HG03108 (cell line): ENCODE data around the gene MAD1L1.
"Not testable (repeated sequence)": the region's sequence is repeated elsewhere in the genome, so short reads cannot be mapped to it uniquely, and the experiment has no call there.

Experiments used
- ATAC-seq: cut with Tn5 transposase; IDR thresholded peaks from one replicate; pipeline ENCODE4 v1.9.1; 2021; ENCODE audit warnings: moderate library complexity; ENCODE audit not compliant: unreplicated experiment

Gene MAD1L1

DNA sequence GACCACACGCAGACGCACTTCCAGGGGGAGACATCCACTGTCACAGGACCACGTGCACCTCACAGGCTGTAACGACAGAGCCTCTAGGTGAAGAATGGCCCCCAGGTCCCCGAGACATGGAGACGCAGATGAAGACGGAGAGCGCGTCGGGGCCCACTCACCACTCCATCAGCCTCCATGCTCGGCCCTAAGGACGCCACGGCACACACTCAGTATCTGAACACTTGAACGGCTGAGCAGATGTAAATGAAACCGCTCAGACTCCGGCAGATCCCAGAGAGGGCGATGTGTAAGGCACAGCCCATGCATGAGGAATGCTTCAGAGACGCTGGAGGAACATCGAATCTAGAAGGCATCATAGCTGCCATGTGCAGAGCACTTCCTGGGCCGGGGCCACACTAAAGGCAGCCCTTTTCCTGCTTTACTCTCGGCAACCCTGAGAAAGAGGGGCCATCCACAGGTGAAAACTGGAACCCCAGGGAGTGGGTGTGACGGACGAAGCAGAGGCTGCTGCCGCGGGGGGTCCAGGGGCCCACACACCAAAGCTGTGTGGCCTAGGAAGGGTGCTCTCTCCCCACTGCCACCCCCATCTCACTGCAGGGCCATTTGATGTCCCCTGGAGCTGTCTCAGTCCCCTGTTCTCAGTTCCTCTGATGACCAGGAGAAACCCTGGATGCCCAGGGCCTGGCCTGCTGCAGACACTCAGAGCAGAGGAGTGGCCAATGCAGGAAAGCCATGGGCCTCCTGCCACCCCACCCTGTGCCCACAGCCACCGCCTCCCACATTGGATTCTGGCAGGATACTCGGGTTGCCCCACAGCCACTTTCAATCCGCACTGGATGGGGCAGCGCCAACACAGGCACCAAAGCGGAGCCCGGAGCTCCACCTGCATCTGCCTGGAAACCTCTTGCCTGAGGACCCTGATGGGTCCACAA lies 253.8 kb downstream of the MAD1L1 start:
- no peak for ATAC-seq

GRCh38 chr7:1977876-1978441 lies 254.8 kb downstream of the MAD1L1 start:
- no peak for ATAC-seq

DNA sequence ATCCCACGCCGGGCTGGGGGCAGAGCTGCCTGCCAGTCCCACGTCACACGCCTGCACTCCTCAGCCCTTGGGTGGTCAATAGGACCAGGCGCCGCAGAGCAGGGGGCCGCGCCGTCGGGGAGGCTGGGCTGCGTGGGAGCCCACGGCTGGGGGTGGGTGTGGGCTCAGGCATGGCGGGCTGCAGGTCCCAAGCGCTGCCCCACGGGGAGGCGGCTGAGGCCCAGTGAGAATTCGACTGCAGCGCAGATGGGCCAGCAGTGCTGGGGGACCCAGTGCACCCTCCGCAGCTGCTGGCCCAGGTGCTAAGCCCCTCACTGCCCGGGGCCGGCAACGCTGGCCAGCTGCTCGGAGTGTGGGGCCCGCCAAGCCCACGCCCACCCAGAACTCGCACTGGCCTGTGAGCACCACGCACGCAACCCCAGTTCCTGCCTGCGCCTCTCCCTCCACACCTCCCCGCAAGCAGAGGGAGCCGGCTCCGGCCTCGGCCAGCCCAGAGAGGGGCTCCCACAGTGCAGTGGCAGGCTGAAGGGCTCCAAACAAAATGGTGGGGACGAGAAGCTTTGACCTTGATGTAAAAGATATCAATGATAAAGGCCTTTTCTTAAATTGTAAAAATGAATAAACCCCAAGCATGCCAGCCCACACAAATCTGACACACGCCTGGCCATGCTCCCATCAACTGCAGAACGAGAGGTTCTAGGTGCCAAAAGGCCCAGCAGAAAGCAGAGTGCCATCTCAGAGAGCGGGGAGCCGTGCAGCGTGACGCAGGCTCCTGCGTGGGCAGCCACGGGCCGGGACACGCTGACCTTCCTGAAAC lies 255.5 kb downstream of the MAD1L1 start:
- ATAC-seq: no peak

GRCh38 chr7:1976521-1976920 lies 256.2 kb downstream of the MAD1L1 start:
- not testable (repeated sequence) for ATAC-seq

DNA sequence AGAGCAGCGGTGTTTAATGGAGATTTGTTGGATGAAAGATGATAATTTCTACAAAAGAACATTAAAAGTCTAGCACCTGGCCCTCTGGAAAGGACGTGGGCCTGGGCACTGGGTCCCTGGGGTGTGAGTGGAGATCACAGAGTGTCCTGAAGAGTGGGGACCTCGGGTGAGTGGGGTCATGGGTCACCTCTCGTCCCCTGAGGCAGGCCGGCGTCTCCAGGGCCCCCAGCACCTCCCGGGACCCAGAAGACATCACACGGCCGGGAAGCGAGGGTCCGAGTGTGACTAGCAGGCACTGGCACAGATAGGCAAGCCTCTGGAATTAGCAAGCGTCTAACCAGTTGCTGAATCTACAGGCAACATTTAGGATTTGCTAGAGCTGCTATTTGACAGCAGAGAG lies 257.2 kb downstream of the MAD1L1 start:
- ATAC-seq: no peak

GRCh38 chr7:1975179-1975578 lies 257.6 kb downstream of the MAD1L1 start:
- ATAC-seq: no peak

- ATAC-seq: no peak
These were observed 258.2 kb downstream of the MAD1L1 start for GRCh38 chr7:1974290-1975101.

DNA sequence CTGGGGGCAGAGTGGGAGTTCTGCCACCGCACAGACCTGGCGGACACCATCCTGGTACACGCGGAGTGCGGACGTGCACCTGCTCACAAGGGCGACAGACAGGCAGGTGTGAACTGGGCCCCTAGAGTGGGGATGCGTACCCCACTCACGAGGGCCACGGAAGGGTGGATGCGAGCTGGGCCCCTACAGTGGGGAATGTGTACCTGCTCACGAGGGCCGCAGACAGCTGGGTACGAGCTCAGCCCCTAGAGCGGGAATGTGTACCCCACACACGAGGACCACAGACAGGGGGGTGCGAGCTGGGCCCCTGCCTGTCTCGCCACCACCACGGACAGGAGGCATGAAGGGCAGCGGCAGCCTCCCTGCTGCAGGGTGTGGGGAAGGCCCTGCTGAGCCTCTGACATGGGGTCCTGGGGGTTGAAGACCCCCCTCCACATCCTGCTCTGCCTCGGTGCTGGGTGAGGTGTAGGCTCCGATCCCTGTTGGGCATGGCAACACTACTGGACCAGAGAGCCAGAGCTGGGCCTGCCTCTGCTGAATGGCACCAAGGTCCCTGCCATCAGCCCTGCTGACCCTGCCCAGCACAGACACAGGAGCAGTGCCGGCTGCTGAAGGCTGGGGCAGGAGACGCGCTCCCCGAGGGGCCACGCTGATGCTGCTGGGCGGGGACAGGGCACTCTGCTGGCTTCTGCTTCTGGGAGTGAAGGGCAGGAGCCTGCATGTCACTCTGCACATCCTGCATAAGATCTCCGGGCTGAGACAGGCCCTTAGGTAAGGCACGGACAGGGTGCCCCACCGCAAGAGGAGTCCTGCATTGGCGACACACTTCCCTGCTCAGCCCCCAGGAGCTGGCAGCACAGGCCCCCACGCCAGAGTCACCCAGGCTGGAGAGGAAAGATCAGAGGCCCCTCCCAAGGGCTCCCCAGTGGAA lies 259.2 kb downstream of the MAD1L1 start:
- no peak for ATAC-seq

DNA sequence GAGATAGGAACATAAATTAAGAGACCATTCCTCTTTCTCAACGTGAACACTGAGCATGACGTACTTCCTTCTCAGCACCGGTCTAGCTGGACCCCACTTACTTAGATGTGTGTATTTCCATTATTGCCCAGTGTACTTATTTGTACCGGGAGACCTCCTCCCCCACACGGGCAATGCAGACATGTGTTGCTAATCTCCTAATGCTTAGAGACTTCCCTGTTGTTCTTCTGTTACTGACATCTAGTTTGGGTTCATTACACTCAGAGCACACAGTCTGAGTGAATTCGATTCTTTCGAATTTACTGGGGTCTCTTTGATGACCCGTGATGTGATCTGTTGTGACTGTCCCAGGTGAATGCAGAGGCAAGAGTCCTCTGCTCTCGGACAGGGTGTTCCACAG lies 260.0 kb downstream of the MAD1L1 start:
- no peak for ATAC-seq

DNA sequence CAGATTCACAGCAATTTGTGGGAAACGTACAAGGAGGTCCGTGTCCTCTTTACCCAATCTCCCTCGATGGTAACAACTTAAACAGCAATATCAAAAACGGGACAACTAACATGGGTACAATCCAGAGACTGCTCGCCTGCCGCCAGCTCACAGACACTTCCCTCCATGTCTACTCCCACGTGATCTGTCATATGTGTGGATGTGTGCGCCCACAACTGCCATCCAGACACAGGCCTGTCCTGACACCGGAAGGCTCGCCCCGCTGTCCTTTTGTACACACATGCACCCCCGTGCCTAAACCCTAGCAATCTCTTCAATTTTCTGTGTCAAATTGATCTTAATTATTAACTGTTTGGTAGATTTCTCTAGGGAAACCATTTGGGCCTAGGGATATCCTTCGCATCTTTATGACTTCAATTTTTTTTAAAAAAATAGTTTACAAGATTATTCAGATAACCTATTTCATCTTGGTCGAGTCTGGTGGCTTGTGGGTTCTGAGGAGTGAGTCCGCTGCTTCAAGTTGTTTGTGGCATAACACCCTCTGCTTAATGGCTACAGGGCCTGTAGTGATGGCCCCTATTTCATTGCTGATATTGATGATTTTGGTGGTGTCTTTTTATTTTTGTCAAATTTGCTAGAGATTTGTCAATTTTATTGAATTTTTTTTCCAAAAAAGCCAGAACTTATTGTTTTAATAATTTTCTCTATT lies 260.6 kb downstream of the MAD1L1 start:
- ATAC-seq: no peak

DNA sequence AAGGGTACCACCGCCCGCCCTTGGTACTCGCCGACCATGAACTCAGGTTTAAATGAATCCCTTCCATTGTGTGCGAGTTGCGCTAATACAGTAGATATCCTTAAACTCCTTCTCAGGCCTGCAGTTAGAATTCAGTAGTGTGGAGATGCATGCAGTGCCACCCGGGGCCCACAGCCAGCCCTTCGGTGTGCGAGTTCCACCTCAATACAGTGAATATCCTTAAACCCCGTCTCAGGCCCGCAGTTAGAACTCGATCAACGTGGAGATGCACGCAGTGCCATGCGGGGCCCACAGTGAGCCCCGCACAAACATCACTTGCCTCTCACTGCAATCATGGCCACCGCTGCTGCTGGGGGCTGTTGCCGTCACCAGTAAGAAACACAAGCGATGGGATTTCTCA lies 261.9 kb downstream of the MAD1L1 start:
- ATAC-seq: no peak

DNA sequence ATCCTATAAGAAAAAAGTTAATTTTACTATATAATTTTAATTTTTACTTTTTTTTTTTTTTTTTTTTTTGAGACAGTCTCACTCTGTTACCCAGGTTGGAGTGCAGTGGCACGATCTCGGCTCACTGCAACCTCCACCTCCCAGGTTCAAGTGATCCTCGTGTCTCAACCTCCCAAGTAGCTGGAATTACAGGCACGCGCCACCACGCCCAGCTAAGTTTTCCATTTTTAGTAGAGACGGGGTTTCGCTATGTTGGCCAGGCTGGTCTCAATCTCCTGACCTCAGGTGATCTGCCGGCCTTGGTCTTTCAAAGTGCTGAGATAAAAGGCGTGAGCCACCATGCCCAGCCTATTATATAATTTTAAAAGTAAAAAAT lies 262.5 kb downstream of the MAD1L1 start:
- ATAC-seq: not testable (repeated sequence)

DNA sequence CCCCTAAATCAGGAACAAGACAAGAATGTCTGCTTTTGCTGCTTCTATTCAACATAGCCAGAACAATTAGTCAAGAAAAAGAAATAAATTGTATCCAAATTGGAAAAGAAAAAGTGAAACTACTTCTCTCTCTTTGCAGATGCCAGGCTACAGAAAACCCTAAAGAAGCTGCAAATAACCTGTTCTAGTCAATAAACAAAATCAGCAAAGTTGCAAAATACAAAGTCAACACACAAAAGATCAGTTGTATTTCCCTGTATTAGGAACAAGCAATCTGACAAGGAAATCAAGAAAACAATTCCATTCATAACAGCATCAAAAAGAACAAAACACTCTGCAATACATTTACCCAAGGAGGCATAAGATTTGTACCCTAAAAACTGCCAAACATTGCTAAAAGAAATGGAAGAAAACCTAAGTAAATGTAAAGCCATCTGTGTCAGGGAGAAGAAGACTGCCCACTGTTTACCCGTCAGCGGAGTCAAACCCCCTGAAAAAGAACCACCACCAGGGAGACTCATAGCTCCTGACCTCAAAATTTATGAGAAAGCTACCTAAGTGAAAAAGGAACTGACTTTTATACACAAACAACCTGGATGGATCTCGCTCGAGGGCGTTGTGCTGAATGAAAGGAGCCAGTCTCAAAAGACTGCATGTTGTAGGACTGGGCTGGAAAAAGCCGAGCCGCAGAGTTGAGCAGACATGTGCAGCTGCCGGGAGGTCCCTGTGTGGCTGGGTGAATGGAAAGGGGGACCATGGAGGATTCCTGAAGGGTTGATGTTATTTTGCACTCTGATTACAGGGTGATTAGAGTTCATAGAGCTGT lies 263.1 kb downstream of the MAD1L1 start:
- no peak for ATAC-seq

GRCh38 chr7:1968397-1969111 lies 264.2 kb downstream of the MAD1L1 start:
- ATAC-seq: no peak

GRCh38 chr7:1967512-1968396 lies 265.0 kb downstream of the MAD1L1 start:
- ATAC-seq: no peak

- ATAC-seq: no peak
These were observed 266.0 kb downstream of the MAD1L1 start for GRCh38 chr7:1966631-1967200.
